GM12865 (cell line): ENCODE measurements around the gene ICAM4.

Experiments used
- DNase-seq: peaks from one replicate; pipeline ENCODE4 v3.0.0; 2010; ENCODE audit warnings: low read depth
- H3K4me3 ChIP-seq: 2 replicates; pipeline ENCODE4 v1.5.1; 2011; ENCODE audit warnings: mild to moderate bottlenecking, low read depth, low read length, control low read depth
- CTCF ChIP-seq: IDR thresholded peaks from 2 replicates; pipeline ENCODE4 v1.5.1; 2011; ENCODE audit warnings: low read length, control low read depth, low read depth, inconsistent platforms; ENCODE audit not compliant: insufficient read depth; ENCODE audit errors: missing control alignments

The ICAM4 gene

GRCh38 chr19:10317045-10317856, 30.5 kb downstream of the ICAM4 start:
- H3K4me3 ChIP-seq = no peak overlapping the region
- TF ChIP-seq CTCF = no peak
- no peak for DNase-seq

- DNase-seq = no peak
- no peak for TF ChIP-seq CTCF
- no peak overlapping the region for H3K4me3 ChIP-seq
These were observed 31.2 kb downstream of the ICAM4 start for GRCh38 chr19:10317857-10318462.

- H3K4me3 ChIP-seq = no peak overlapping the region
- TF ChIP-seq CTCF = no peak
- DNase-seq = no peak
These were observed 32.3 kb downstream of the ICAM4 start for GRCh38 chr19:10318807-10319682.

GRCh38 chr19:10320602-10321416, 34.1 kb downstream of the ICAM4 start:
- DNase-seq = no peak
- no peak for TF ChIP-seq CTCF
- no peak overlapping the region for H3K4me3 ChIP-seq

GRCh38 chr19:10321417-10321797, 34.7 kb downstream of the ICAM4 start:
- H3K4me3 ChIP-seq = no peak overlapping the region
- DNase-seq = no peak
- no peak for TF ChIP-seq CTCF
